CD4-positive, alpha-beta memory T cell (primary cell): ENCODE results near the gene THYN1. TPM values are rescaled to one million over a fixed set of nuclear protein-coding genes. Genes with fewer than 3 reads are reported as not detected.
A peak's percentile ranks its signal among the peaks of the same experiment; 100 is the strongest.
"Not testable (repeated sequence)": the region's sequence is repeated elsewhere in the genome, so short reads cannot be mapped to it uniquely, and the experiment has no call there.

Experiments
- CTCF ChIA-PET: fragments of 350-600 bp; sonication (Branson Sonifier 250); formaldehyde crosslinking; loops from one replicate; lab custom pipeline; 2021; ENCODE audit warnings: inconsistent platforms; ENCODE audit not compliant: partially characterized antibody; lab: Charles Lee
- POLR2A ChIA-PET: fragments of 350-600 bp; sonication (Branson Sonifier 250); formaldehyde crosslinking; loops from one replicate; lab custom pipeline; 2021; ENCODE audit not compliant: partially characterized antibody; lab: Charles Lee
- DNase-seq, 5 donors: peaks; one replicate each; pipeline versions ENCODE4 v3.0.0 to v3.0.0-alpha.2; 2020 to 2022; ENCODE audit warnings: mixed read lengths in 1 of 5
- H3K27ac ChIP-seq: one replicate; pipeline ENCODE4 v1.7.0; 2013; ENCODE audit warnings: low read depth, low read length
- H3K27me3 ChIP-seq: 2 replicates; pipeline ENCODE4 v1.7.0; 2013; ENCODE audit warnings: mild to moderate bottlenecking, low read length, moderate library complexity; ENCODE audit not compliant: insufficient read depth
- H3K36me3 ChIP-seq: 2 replicates; pipeline ENCODE4 v1.7.0; 2013; ENCODE audit warnings: mild to moderate bottlenecking, low read length, moderate library complexity; ENCODE audit not compliant: insufficient read depth
- H3K4me1 ChIP-seq: 2 replicates; pipeline ENCODE4 v1.7.0; 2013; ENCODE audit warnings: mild to moderate bottlenecking, low read length, moderate library complexity; ENCODE audit not compliant: insufficient read depth
- H3K4me3 ChIP-seq, 2 donors: one replicate each; pipeline ENCODE4 v1.7.0; 2013; ENCODE audit warnings: low read length in 2 of 2, mild to moderate bottlenecking in 1 of 2
- H3K9me3 ChIP-seq, 2 donors: one replicate each; pipeline ENCODE4 v1.7.0; 2013; ENCODE audit warnings: low read length in 2 of 2, control low read depth in 1 of 2; ENCODE audit not compliant: control insufficient read depth in 1 of 2
- H3K27ac Mint-ChIP-seq, 7 donors: one replicate each; pipeline ENCODE4 v1.8.0; 2020 to 2021; ENCODE audit warnings: mixed read lengths in 7 of 7, mild to moderate bottlenecking in 6 of 7, inconsistent platforms in 3 of 7, moderate library complexity in 3 of 7
- H3K27me3 Mint-ChIP-seq, 2 donors: one replicate each; pipeline ENCODE4 v1.8.0; 2020 to 2021; ENCODE audit warnings: mixed read lengths in 2 of 2
- H3K36me3 Mint-ChIP-seq, 2 donors: one replicate each; pipeline ENCODE4 v1.8.0; 2020 to 2021; ENCODE audit warnings: mixed read lengths in 2 of 2, inconsistent platforms in 1 of 2, mild to moderate bottlenecking in 1 of 2
- H3K4me1 Mint-ChIP-seq, 4 donors: one replicate each; pipeline ENCODE4 v1.8.0; 2020 to 2021; ENCODE audit warnings: mixed read lengths in 4 of 4, mild to moderate bottlenecking in 1 of 4
- H3K4me3 Mint-ChIP-seq, 8 donors: one replicate each; pipeline ENCODE4 v1.8.0; 2020 to 2021; ENCODE audit warnings: mixed read lengths in 8 of 8, mild to moderate bottlenecking in 7 of 8, moderate library complexity in 6 of 8, inconsistent platforms in 3 of 8
- H3K9me3 Mint-ChIP-seq, 8 donors: one replicate each; pipeline ENCODE4 v1.8.0; 2020 to 2021; ENCODE audit warnings: mixed read lengths in 8 of 8, mild to moderate bottlenecking in 5 of 8, inconsistent platforms in 3 of 8, moderate library complexity in 1 of 8
- intact Hi-C: fragments of 100-400 bp; cut with micrococcal nuclease; formaldehyde crosslinking; loops from one replicate; pipeline ENCODE4 v1.15.1; 2023
- polyA plus RNA-seq, 2 donors: library from polyadenylated mRNA; unstranded; fragments of 300-500 nt; fragmentation: Illumina TruSeq; gene quantifications; one replicate each; pipeline ENCODE4 v1.2.3, GENCODE V29; 2021
- total RNA-seq, 2 experiments: library from RNA; stranded (reverse); gene quantifications; one replicate each; pipeline ENCODE4 v1.2.3, GENCODE V29; 2021

The THYN1 gene
- total and polyA plus RNA-seq, 4 experiments from 2014 or later, result 59.3 to 163 (median 94.5) TPM

GRCh38 chr11:134281635-134282034 is 28.5 kb upstream of the THYN1 start:
- H3K4me3 ChIP-seq, CTCF ChIA-PET, H3K4me1 ChIP-seq, H3K36me3 Mint-ChIP-seq, H3K27ac ChIP-seq, H3K27me3 ChIP-seq, H3K27me3 Mint-ChIP-seq, H3K27ac Mint-ChIP-seq, intact Hi-C loops, H3K9me3 ChIP-seq, POLR2A ChIA-PET, H3K4me3 Mint-ChIP-seq, H3K9me3 Mint-ChIP-seq, H3K36me3 ChIP-seq, DNase-seq, H3K4me1 Mint-ChIP-seq: not testable (repeated sequence)

GRCh38 chr11:134278356-134278755 is 25.2 kb upstream of the THYN1 start:
- H3K27me3 Mint-ChIP-seq, result no peaks in the 10 kb centered on the region
- no peak for DNase-seq

DNA sequence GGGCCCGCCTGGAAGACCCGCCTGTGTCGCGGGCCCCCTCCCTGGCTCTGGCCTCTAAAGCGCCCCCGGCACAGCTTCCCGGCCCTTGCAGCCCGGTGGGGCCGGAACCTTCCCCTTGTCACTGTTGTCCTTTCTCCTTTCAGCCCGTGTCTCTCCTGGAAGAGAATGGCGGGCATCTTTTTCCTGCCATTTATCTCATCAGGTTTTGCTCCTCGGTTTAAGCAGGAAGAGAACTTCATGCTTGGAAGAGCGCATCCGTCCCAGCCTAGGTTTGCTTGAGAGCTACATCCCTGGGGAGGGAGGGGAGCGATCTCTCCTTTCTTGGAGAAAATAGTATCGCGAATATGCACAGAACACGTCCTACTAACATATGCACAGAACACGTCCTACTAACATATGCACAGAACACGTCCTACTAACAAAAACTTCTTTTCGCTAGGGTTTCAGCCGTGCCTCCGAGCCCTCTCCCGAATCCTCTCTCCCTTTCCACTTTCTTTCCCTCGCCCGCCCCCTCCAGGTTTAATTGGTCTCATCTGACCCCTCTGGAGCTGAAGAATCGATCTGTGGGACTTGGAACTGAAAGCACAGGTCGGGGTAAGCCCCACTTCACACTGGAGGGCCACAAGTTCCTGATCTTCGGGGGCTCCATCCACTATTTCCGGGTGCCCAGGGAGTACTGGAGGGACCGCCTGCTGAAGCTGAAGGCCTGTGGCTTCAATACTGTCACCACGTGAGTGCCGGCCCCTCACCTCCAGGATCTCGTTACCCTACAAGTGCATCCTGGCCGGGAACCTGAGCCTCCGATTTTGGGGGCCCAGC is 24.2 kb upstream of the THYN1 start:
- no peak for DNase-seq
- ChIA-PET POLR2A (interaction anchor here (4.8 to 6.5 kb wide), 2 partner anchors 15 to 53 kb away, joined by 28 to 62 read pairs; partner anchors contain the start of genes NCAPD3 and VPS26B), CTCF (interaction anchor here (1.0 to 10.5 kb wide), 3 partner anchors 8 to 14 kb away, joined by 3 to 119 read pairs (median 3); no protein-coding TSS in a partner anchor)
- peaks cover 30% of the 10 kb centered on the region for H3K4me1 ChIP-seq
- H3K9me3 ChIP-seq, result no peaks in the 10 kb centered on the region
- H3K36me3 ChIP-seq, result no peaks in the 10 kb centered on the region
- peak overlapping the region; percentile 81 to 91 (median 85) for H3K4me3 Mint-ChIP-seq
- peak overlapping the region in 1 of 2 donors; percentile 85 for H3K4me3 ChIP-seq
- H3K27ac ChIP-seq, result no peak overlapping the region
- no peaks in the 10 kb centered on the region for H3K27me3 ChIP-seq
- intact Hi-C loops, result loop anchor here (2.0 kb wide), 1 partner anchor 53 kb away; the partner anchor contains the start of gene GLB1L2
- H3K4me1 Mint-ChIP-seq, result peaks cover 14 to 45% (median 31%) of the 10 kb centered on the region in 4 donors
- H3K27me3 Mint-ChIP-seq, result no peaks in the 10 kb centered on the region
- peak overlapping the region in 3 of 7 donors; percentile 11 to 36 (median 18) for H3K27ac Mint-ChIP-seq
- H3K36me3 Mint-ChIP-seq, result peaks cover 0 to 10% of the 10 kb centered on the region in 2 donors
- no peaks in the 10 kb centered on the region for H3K9me3 Mint-ChIP-seq

More at GRCh38 chr11:134278356-134278755, 25.2 kb upstream of the THYN1 start:
- peaks cover 10 to 35% (median 24%) of the 10 kb centered on the region in 4 donors for H3K4me1 Mint-ChIP-seq
- no peak overlapping the region for H3K4me3 ChIP-seq
- intact Hi-C loops, result no loop called here
- H3K27ac ChIP-seq, result no peak overlapping the region
- no peaks in the 10 kb centered on the region for H3K9me3 Mint-ChIP-seq
- H3K27me3 ChIP-seq, result no peaks in the 10 kb centered on the region
- peak overlapping the region in 1 of 8 donors; percentile 35 for H3K4me3 Mint-ChIP-seq
- no peaks in the 10 kb centered on the region for H3K36me3 ChIP-seq
- ChIA-PET CTCF (interaction anchor here (1.0 to 10.5 kb wide), 4 partner anchors 9 to 32 kb away, joined by 3 to 119 read pairs (median 3); no protein-coding TSS in a partner anchor), POLR2A (interaction anchor here (1.0 to 6.5 kb wide), 2 partner anchors 9 to 54 kb away, joined by 4 to 62 read pairs; partner anchors contain the start of genes NCAPD3 and VPS26B)
- peaks cover 0 to 10% of the 10 kb centered on the region in 2 donors for H3K36me3 Mint-ChIP-seq
- H3K4me1 ChIP-seq, result peaks cover 21% of the 10 kb centered on the region
- H3K27ac Mint-ChIP-seq, result no peak overlapping the region
- no peaks in the 10 kb centered on the region for H3K9me3 ChIP-seq

DNA sequence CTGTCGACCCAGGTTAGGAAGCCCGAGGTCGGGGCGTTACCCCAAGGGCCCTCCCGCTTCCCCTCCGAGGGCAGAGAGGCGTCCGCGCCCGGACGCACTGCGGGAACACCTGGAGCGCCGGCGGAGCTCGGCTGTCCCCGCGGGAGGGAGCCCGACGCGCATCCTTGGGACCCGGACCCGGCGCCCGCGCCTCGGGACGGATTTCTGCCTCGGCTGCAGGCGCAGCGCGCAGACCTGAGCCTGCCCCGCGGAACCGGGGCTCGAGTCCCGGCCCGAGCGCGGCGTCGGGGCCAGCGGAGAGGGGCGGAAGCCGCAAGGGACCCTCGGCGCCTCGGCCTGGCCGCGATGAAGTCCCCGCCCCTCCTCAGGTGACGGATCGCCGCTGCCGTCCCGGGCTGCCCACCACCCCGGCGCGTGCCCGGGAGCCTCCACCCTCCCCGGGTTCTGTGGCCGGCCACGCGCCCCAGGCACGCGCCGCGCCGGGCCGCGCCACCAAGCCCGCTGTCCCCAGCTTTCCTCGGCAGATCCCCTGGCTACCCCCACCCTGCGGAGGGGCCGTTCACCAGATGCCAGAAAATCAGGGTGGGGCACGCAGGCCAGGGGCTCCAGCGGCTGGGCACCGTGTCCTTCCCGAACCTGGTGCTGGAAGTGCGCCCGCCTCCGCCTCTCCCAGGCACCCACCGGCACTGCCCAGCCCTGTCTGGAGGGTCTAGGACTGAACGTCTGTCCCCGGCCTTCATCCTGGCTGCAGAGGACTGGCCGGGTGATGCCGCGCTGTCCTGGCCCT is 23.4 kb upstream of the THYN1 start:
- ChIA-PET POLR2A (interaction anchor here (0.8 to 6.5 kb wide), 12 partner anchors 10 to 243 kb away, joined by 3 to 62 read pairs (median 4); partner anchors contain the start of genes ACAD8, NCAPD3, THYN1 and VPS26B), CTCF (interaction anchor here (0.7 to 10.5 kb wide), 15 partner anchors 13 to 349 kb away, joined by 3 to 119 read pairs (median 4); partner anchors contain the start of genes ACAD8, GLB1L2, NCAPD3 and THYN1)
- Mint-ChIP-seq H3K36me3 (peaks cover 0 to 10% of the 10 kb centered on the region in 2 donors), H3K4me1 (peaks cover 17 to 48% (median 34%) of the 10 kb centered on the region in 4 donors), H3K9me3 (no peaks in the 10 kb centered on the region), H3K4me3 (peak overlapping the region; percentile 93 to 98 (median 96)), H3K27me3 (no peaks in the 10 kb centered on the region), H3K27ac (peak overlapping the region; percentile 82 to 95 (median 91))
- Histone ChIP-seq H3K36me3 (no peaks in the 10 kb centered on the region), H3K27me3 (no peaks in the 10 kb centered on the region), H3K27ac (peak overlapping the region; percentile 61), H3K4me3 (peak overlapping the region; percentile 85 to 87), H3K4me1 (peaks cover 33% of the 10 kb centered on the region), H3K9me3 (no peaks in the 10 kb centered on the region)
- peak in 1 of 5 donors; percentile 43 for DNase-seq
- intact Hi-C loops, result loop anchor here (1.0 to 2.0 kb wide), 4 partner anchors 23 to 69 kb away; partner anchors contain the start of genes ACAD8, GLB1L2, THYN1 and VPS26B

GRCh38 chr11:134275534-134276395 is 22.6 kb upstream of the THYN1 start, which contains the start of gene GLB1L3:
TSS of gene GLB1L3 (plus strand) at chr11:134276379. CDS start at chr11:134276741, 362 bp downstream.
- peaks cover 23 to 57% (median 41%) of the 10 kb centered on the region in 4 donors for H3K4me1 Mint-ChIP-seq
- Histone ChIP-seq H3K27ac (peak within 1 kb of the TSS; percentile 61), H3K4me1 (peaks cover 37% of the 10 kb centered on the region), H3K9me3 (no peaks in the 10 kb centered on the region), H3K36me3 (no peaks in the 10 kb centered on the region), H3K27me3 (no peaks in the 10 kb centered on the region), H3K4me3 (peak within 1 kb of the TSS; percentile 85 to 87)
- H3K36me3 Mint-ChIP-seq, result peaks cover 0 to 12% of the 10 kb centered on the region in 2 donors
- POLR2A ChIA-PET, result interaction anchor here (0.8 to 6.5 kb wide), 12 partner anchors 10 to 242 kb away, joined by 3 to 62 read pairs (median 4); partner anchors contain the start of genes ACAD8, NCAPD3, THYN1 and VPS26B
- H3K4me3 Mint-ChIP-seq, result peak within 1 kb of the TSS; percentile 93 to 98 (median 96)
- intact Hi-C loops, result loop anchor here (1.0 to 2.0 kb wide), 4 partner anchors 22 to 68 kb away; partner anchors contain the start of genes ACAD8, GLB1L2, THYN1 and VPS26B
- H3K27ac Mint-ChIP-seq, result peak within 1 kb of the TSS; percentile 82 to 95 (median 91)
- H3K9me3 Mint-ChIP-seq, result no peaks in the 10 kb centered on the region
- CTCF ChIA-PET, result interaction anchor here (0.7 to 10.5 kb wide), 17 partner anchors 13 to 348 kb away, joined by 3 to 119 read pairs (median 4); partner anchors contain the start of genes ACAD8, GLB1L2, NCAPD3 and THYN1
- DNase-seq, result peak; percentile 77 to 85 (median 79)
- H3K27me3 Mint-ChIP-seq, result no peaks in the 10 kb centered on the region
